OCI-LY3 (cell line): ENCODE measurements around the gene RTCA.
"Not testable (repeated sequence)": the region's sequence is repeated elsewhere in the genome, so short reads cannot be mapped to it uniquely, and the experiment has no call there.

Experiments used
- H2AFZ ChIP-seq: fragments of 200-600, 300-600 bp; shearing (Covaris generic); 2 replicates; pipeline ENCODE4 v1.6.0; 2014; ENCODE audit warnings: antibody characterized with exemption, low read depth, low read length
- H3K27ac ChIP-seq: fragments of 200-600, 300-600 bp; sonication (generic); 2 replicates; pipeline ENCODE4 v1.5.1; 2014; ENCODE audit warnings: mild to moderate bottlenecking, low read length, moderate library complexity, mixed read lengths
- H3K27me3 ChIP-seq: fragments of 200-600, 300-600 bp; sonication (generic); 2 replicates; pipeline ENCODE4 v1.6.1; 2014; ENCODE audit warnings: low read depth, low read length, mixed read lengths
- H3K36me3 ChIP-seq: fragments of 200-600, 300-600 bp; sonication (generic); replicated peaks from 2 replicates; pipeline ENCODE3; 2014; ENCODE audit warnings: low read depth, low read length, mixed read lengths
- H3K4me1 ChIP-seq: fragments of 300-600, 200-600 bp; sonication (generic); 2 replicates; pipeline ENCODE4 v1.6.1; 2014; ENCODE audit warnings: low read length, mixed read lengths
- H3K4me2 ChIP-seq: fragments of 200-600, 300-600 bp; sonication (generic); 2 replicates; pipeline ENCODE4 v1.6.1; 2014; ENCODE audit warnings: low read length, mixed read lengths
- H3K4me3 ChIP-seq: fragments of 300-600, 200-600 bp; sonication (generic); 2 replicates; pipeline ENCODE4 v1.5.1; 2014; ENCODE audit warnings: antibody characterized with exemption, mild to moderate bottlenecking, low read length, moderate library complexity
- H3K79me2 ChIP-seq: fragments of 300-600, 200-600 bp; shearing (Covaris generic); 2 replicates; pipeline ENCODE4 v1.6.1; 2014; ENCODE audit warnings: mild to moderate bottlenecking, low read length, mixed read lengths
- H3K9ac ChIP-seq: fragments of 300-600, 200-600 bp; shearing (Covaris generic); 2 replicates; pipeline ENCODE4 v1.6.0; 2014; ENCODE audit warnings: mild to moderate bottlenecking, low read length, moderate library complexity
- H3K9me3 ChIP-seq: fragments of 200-600, 300-600 bp; shearing (Covaris generic); 2 replicates; pipeline ENCODE4 v1.6.1; 2014; ENCODE audit warnings: low read length, mixed read lengths; ENCODE audit not compliant: insufficient read depth
- H4K20me1 ChIP-seq: fragments of 200-600, 300-600 bp; sonication (generic); 2 replicates; pipeline ENCODE4 v1.6.1; 2016; ENCODE audit warnings: low read length, mixed read lengths; ENCODE audit not compliant: insufficient read depth
- EZH2phosphoT487 ChIP-seq: fragments of 200-600 bp; shearing (Covaris generic); IDR thresholded peaks from 2 replicates; pipeline ENCODE4 v1.6.1; 2018; ENCODE audit warnings: antibody characterized with exemption, mixed run types, low read depth
- TF ChIP-seq, protein P1 (sequence below): fragments of 200-600, 300-600 bp; sonication (generic); IDR thresholded peaks from 2 replicates; pipeline ENCODE4 v1.5.1; 2014; ENCODE audit warnings: antibody characterized with exemption, low read length, low read depth

RTCA gene

DNA sequence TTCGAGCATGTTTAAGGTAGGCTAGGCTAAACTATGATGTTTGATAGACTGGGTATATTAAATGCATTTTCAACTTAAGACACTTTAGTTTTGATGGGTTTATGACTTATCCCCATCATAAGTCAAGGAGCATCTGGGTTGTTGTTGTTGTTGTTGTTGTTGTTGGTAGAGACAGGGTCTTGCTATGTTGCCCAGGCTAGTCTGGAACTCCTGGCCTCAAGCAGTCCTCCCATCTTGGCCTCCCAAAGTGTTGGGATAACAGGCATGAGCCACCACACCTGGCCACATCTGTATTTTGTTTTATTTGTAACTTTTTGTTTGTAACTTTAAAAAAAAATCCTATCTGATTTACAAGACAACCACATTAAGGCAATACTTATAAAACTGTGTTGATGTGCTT, 33.9 kb upstream of the RTCA start:
- no peaks in the 10 kb centered on the region for H3K27me3 ChIP-seq
- TF ChIP-seq EZH2phosphoT487, result no peak
- TF ChIP-seq, protein P1, sequence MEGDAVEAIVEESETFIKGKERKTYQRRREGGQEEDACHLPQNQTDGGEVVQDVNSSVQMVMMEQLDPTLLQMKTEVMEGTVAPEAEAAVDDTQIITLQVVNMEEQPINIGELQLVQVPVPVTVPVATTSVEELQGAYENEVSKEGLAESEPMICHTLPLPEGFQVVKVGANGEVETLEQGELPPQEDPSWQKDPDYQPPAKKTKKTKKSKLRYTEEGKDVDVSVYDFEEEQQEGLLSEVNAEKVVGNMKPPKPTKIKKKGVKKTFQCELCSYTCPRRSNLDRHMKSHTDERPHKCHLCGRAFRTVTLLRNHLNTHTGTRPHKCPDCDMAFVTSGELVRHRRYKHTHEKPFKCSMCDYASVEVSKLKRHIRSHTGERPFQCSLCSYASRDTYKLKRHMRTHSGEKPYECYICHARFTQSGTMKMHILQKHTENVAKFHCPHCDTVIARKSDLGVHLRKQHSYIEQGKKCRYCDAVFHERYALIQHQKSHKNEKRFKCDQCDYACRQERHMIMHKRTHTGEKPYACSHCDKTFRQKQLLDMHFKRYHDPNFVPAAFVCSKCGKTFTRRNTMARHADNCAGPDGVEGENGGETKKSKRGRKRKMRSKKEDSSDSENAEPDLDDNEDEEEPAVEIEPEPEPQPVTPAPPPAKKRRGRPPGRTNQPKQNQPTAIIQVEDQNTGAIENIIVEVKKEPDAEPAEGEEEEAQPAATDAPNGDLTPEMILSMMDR, result no peak
- no peak overlapping the region for H3K9ac ChIP-seq
- no peaks in the 10 kb centered on the region for H3K9me3 ChIP-seq
- H2AFZ ChIP-seq, result no peak overlapping the region
- no peaks in the 10 kb centered on the region for H3K79me2 ChIP-seq
- H3K27ac ChIP-seq, result no peak overlapping the region
- no peak overlapping the region for H3K4me3 ChIP-seq
- H4K20me1 ChIP-seq, result no peaks in the 10 kb centered on the region
- H3K4me1 ChIP-seq, result peaks cover 9% of the 10 kb centered on the region
- H3K4me2 ChIP-seq, result no peak overlapping the region
- H3K36me3 ChIP-seq, result no peaks in the 10 kb centered on the region

DNA sequence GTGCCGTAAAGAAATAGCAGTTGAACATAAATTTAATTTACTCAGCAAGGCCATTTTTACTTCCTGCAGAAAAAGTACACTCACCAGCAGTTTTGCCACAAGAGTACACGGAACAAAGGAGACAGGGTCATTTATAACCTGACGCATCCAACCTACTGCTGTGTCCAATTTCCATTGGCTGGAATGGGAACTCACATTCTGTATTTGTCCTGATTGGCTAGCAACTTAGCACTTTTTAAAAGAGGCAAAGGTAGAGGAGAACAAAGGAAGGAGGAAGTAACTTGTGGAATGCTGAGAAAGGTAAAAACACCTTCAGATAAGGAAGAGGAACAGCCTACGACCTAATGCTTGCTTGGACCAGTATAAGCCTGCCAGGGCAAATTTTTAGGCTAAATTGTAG, 32.5 kb upstream of the RTCA start:
- H3K9me3 ChIP-seq, H3K79me2 ChIP-seq, H2AFZ ChIP-seq, H3K9ac ChIP-seq, H3K36me3 ChIP-seq, H3K4me2 ChIP-seq, H3K27me3 ChIP-seq, H4K20me1 ChIP-seq, H3K27ac ChIP-seq, H3K4me1 ChIP-seq, H3K4me3 ChIP-seq: not testable (repeated sequence)

DNA sequence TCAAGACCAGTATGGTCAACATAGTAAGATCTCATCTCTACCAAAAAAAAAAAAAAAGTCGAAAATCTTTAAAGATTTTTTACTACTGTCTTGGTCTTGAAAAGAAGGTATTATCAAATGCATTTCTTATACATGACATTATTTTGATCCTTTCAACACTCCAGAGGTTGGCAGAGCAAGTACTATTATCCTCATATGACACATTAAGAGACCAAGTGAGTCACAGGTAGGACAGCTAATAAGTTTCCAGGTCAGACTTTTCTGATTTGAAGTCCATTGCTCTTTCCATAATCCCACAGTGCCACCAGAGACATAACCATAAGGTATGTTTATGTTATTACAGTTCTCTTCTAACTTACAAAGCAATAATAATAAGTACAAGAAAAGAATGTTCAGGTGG, 31.6 kb upstream of the RTCA start:
- H3K4me3 ChIP-seq, result no peak overlapping the region
- no peak overlapping the region for H2AFZ ChIP-seq
- no peaks in the 10 kb centered on the region for H3K9me3 ChIP-seq
- H3K9ac ChIP-seq, result no peak overlapping the region
- no peak overlapping the region for H3K27ac ChIP-seq
- TF ChIP-seq EZH2phosphoT487, result no peak
- TF ChIP-seq, protein P1, result no peak
- H3K27me3 ChIP-seq, result no peaks in the 10 kb centered on the region
- no peaks in the 10 kb centered on the region for H3K79me2 ChIP-seq
- H3K4me2 ChIP-seq, result no peak overlapping the region
- H4K20me1 ChIP-seq, result no peaks in the 10 kb centered on the region
- H3K36me3 ChIP-seq, result no peaks in the 10 kb centered on the region
- peaks cover 9% of the 10 kb centered on the region for H3K4me1 ChIP-seq

DNA sequence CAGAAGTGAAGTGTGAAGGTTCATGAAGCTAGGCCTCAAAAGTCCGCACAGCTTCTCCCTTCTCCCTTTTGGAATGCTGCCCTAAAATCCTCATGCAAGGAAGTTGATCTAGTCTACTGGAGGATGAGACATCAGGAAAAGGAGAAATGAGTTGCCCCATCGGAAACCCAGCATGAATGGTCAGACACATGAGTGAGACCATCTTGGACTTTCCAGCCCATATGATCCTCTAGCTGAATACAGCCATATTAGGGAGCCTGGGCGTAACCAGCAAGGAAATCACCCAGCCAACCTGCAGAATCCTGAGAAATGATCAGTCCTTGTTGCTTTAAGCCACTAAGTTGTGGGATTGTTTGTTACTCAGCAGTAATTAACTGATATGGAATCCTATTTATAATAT, 28.9 kb upstream of the RTCA start:
- no peaks in the 10 kb centered on the region for H3K27me3 ChIP-seq
- H3K36me3 ChIP-seq, result no peaks in the 10 kb centered on the region
- H3K4me3 ChIP-seq, result no peak overlapping the region
- no peaks in the 10 kb centered on the region for H3K4me1 ChIP-seq
- no peaks in the 10 kb centered on the region for H4K20me1 ChIP-seq
- H3K9ac ChIP-seq, result no peak overlapping the region
- no peak overlapping the region for H3K4me2 ChIP-seq
- H3K9me3 ChIP-seq, result no peaks in the 10 kb centered on the region
- no peak for TF ChIP-seq EZH2phosphoT487
- TF ChIP-seq, protein P1, result no peak
- no peak overlapping the region for H2AFZ ChIP-seq
- no peaks in the 10 kb centered on the region for H3K79me2 ChIP-seq
- H3K27ac ChIP-seq, result no peak overlapping the region

DNA sequence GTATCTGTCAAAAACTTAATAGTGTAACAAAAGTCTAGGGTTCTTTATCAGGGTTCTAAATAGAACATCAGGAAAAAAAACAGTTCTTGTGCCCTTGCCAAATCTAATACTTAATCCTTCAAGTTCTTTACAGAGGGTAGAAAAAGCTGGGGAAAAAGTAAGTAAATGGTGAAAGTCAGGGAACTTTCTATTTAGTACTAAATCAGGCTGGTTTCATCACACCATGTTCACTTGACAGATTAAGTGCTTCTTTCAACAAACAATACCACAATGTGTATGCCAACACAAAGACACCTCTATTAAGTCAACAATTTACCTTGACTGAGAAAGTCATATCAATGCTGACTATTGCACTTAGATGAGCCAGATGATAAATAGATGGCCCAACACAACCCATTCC, 26.1 kb upstream of the RTCA start:
- no peak overlapping the region for H3K27ac ChIP-seq
- H2AFZ ChIP-seq, result no peak overlapping the region
- H3K79me2 ChIP-seq, result no peaks in the 10 kb centered on the region
- no peaks in the 10 kb centered on the region for H3K4me1 ChIP-seq
- H3K9me3 ChIP-seq, result no peaks in the 10 kb centered on the region
- H3K4me2 ChIP-seq, result no peak overlapping the region
- no peaks in the 10 kb centered on the region for H4K20me1 ChIP-seq
- H3K4me3 ChIP-seq, result no peak overlapping the region
- no peaks in the 10 kb centered on the region for H3K27me3 ChIP-seq
- TF ChIP-seq EZH2phosphoT487, result no peak
- TF ChIP-seq, protein P1, result no peak
- H3K9ac ChIP-seq, result no peak overlapping the region
- H3K36me3 ChIP-seq, result no peaks in the 10 kb centered on the region
